SU-DHL-6 (cell line): ENCODE data around the gene SYNRG.

Source experiments
- H2AFZ ChIP-seq: fragments of 200-600 bp; sonication (generic); 2 replicates; pipeline ENCODE4 v1.6.1; 2014; ENCODE audit warnings: low read depth, mild to moderate bottlenecking, moderate library complexity, mixed read lengths, antibody characterized with exemption, low read length; ENCODE audit not compliant: severe bottlenecking
- H3F3A ChIP-seq: fragments of 200-600 bp; shearing (Covaris generic); 2 replicates; pipeline ENCODE4 v1.6.0; 2016; ENCODE audit warnings: antibody characterized with exemption, mild to moderate bottlenecking; ENCODE audit not compliant: insufficient read depth
- H3K27ac ChIP-seq: fragments of 200-600 bp; sonication (generic); 2 replicates; pipeline ENCODE4 v1.5.1; 2016; ENCODE audit warnings: low read depth, mild to moderate bottlenecking, low read length, moderate library complexity, mixed read lengths
- H3K27me3 ChIP-seq: fragments of 200-600 bp; sonication (generic), shearing (Covaris generic); 2 replicates; pipeline ENCODE4 v1.6.0; 2014; ENCODE audit warnings: mild to moderate bottlenecking, low read length
- H3K36me3 ChIP-seq: fragments of 200-600 bp; sonication (generic); 2 replicates; pipeline ENCODE4 v1.6.1; 2014; ENCODE audit warnings: mild to moderate bottlenecking, low read length, mixed read lengths
- H3K4me2 ChIP-seq: fragments of 300-600, 200-600 bp; shearing (Covaris generic), sonication (generic); 2 replicates; pipeline ENCODE4 v1.6.0; 2014; ENCODE audit warnings: low read length, low read depth, mild to moderate bottlenecking; ENCODE audit not compliant: poor library complexity, severe bottlenecking
- H3K4me3 ChIP-seq: fragments of 200-600 bp; sonication (generic); 2 replicates; pipeline ENCODE4 v1.5.1; 2014; ENCODE audit warnings: antibody characterized with exemption, low read length, mild to moderate bottlenecking, mixed read lengths; ENCODE audit not compliant: insufficient read depth, poor library complexity, severe bottlenecking
- H3K79me2 ChIP-seq: fragments of 200-600 bp; sonication (generic); 2 replicates; pipeline ENCODE4 v1.6.1; 2014; ENCODE audit warnings: mild to moderate bottlenecking, low read length, moderate library complexity; ENCODE audit not compliant: insufficient read depth
- H3K9ac ChIP-seq: fragments of 200-600 bp; sonication (generic); 2 replicates; pipeline ENCODE4 v1.7.0; 2014; ENCODE audit warnings: mild to moderate bottlenecking, low read length
- H3K9me2 ChIP-seq: fragments of 200-600 bp; sonication (generic); replicated peaks from 2 replicates; pipeline ENCODE4 v1.6.1; 2014; ENCODE audit warnings: low read length; ENCODE audit not compliant: insufficient read depth
- H3K9me3 ChIP-seq: fragments of 200-600 bp; sonication (generic); 2 replicates; pipeline ENCODE4 v1.6.1; 2014; ENCODE audit warnings: low read length, mixed read lengths; ENCODE audit not compliant: insufficient read depth
- H4K20me1 ChIP-seq: fragments of 200-600 bp; sonication (generic); 2 replicates; pipeline ENCODE4 v1.6.1; 2014; ENCODE audit warnings: low read depth, mild to moderate bottlenecking, antibody characterized with exemption, low read length, moderate library complexity, mixed read lengths
- CTCF ChIP-seq: fragments of 200-600 bp; sonication (generic); IDR thresholded peaks from one replicate; pipeline ENCODE4 v1.5.1; 2017; ENCODE audit warnings: antibody characterized with exemption, mild to moderate bottlenecking, low read length, moderate library complexity; ENCODE audit not compliant: insufficient read depth, poor library complexity, severe bottlenecking
- EZH2phosphoT487 ChIP-seq: fragments of 200-600 bp; sonication (generic), shearing (Covaris generic); conservative IDR thresholded peaks from 2 replicates; pipeline ENCODE4 v1.6.1; 2018; ENCODE audit warnings: mild to moderate bottlenecking, antibody characterized with exemption, low read length, moderate library complexity, mixed read lengths

SYNRG gene

GRCh38 chr17:37650419-37651003 lies 41.3 kb upstream of the SYNRG start:
- H2AFZ ChIP-seq, result no peak overlapping the region
- no peak overlapping the region for H3K4me2 ChIP-seq
- no peak overlapping the region for H3K27ac ChIP-seq
- H3K4me3 ChIP-seq, result no peak overlapping the region
- no peaks in the 10 kb centered on the region for H3K27me3 ChIP-seq
- TF ChIP-seq CTCF, result peak; percentile 15
- TF ChIP-seq EZH2phosphoT487, result no peak
- H3K79me2 ChIP-seq, result no peaks in the 10 kb centered on the region
- H4K20me1 ChIP-seq, result no peaks in the 10 kb centered on the region
- no peaks in the 10 kb centered on the region for H3K9me2 ChIP-seq
- no peaks in the 10 kb centered on the region for H3F3A ChIP-seq
- H3K9me3 ChIP-seq, result no peaks in the 10 kb centered on the region
- no peak overlapping the region for H3K9ac ChIP-seq
- no peaks in the 10 kb centered on the region for H3K36me3 ChIP-seq

GRCh38 chr17:37648555-37648954 lies 39.3 kb upstream of the SYNRG start:
- no peak for TF ChIP-seq EZH2phosphoT487
- TF ChIP-seq CTCF, result no peak
- no peaks in the 10 kb centered on the region for H3K27me3 ChIP-seq
- H2AFZ ChIP-seq, result no peak overlapping the region
- H3K9me3 ChIP-seq, result no peaks in the 10 kb centered on the region
- no peaks in the 10 kb centered on the region for H3K36me3 ChIP-seq
- H3K9me2 ChIP-seq, result no peaks in the 10 kb centered on the region
- no peak overlapping the region for H3K4me2 ChIP-seq
- H4K20me1 ChIP-seq, result no peaks in the 10 kb centered on the region
- no peak overlapping the region for H3K4me3 ChIP-seq
- no peaks in the 10 kb centered on the region for H3F3A ChIP-seq
- H3K9ac ChIP-seq, result no peak overlapping the region
- no peaks in the 10 kb centered on the region for H3K79me2 ChIP-seq
- H3K27ac ChIP-seq, result no peak overlapping the region

- Histone ChIP-seq H3F3A (no peaks in the 10 kb centered on the region), H3K9me2 (no peaks in the 10 kb centered on the region), H4K20me1 (no peaks in the 10 kb centered on the region), H3K36me3 (no peaks in the 10 kb centered on the region), H3K9ac (no peak overlapping the region), H3K79me2 (peaks cover 4% of the 10 kb centered on the region), H3K4me2 (no peak overlapping the region), H3K27me3 (no peaks in the 10 kb centered on the region), H3K4me3 (no peak overlapping the region), H3K9me3 (no peaks in the 10 kb centered on the region), H3K27ac (no peak overlapping the region), H2AFZ (no peak overlapping the region)
- TF ChIP-seq EZH2phosphoT487 (no peak), CTCF (no peak)
Observed at GRCh38 chr17:37647856-37648255, 38.6 kb upstream of the SYNRG start.

- peaks cover 35% of the 10 kb centered on the region for H3K79me2 ChIP-seq
- H3K9me3 ChIP-seq, result no peaks in the 10 kb centered on the region
- H3K27ac ChIP-seq, result no peak overlapping the region
- H3K9ac ChIP-seq, result peak overlapping the region; percentile 83
- TF ChIP-seq EZH2phosphoT487 (no peak), CTCF (no peak)
- H3K36me3 ChIP-seq, result no peaks in the 10 kb centered on the region
- H3K27me3 ChIP-seq, result no peaks in the 10 kb centered on the region
- no peaks in the 10 kb centered on the region for H4K20me1 ChIP-seq
- H3K4me3 ChIP-seq, result peak overlapping the region; percentile 76
- no peaks in the 10 kb centered on the region for H3K9me2 ChIP-seq
- no peaks in the 10 kb centered on the region for H3F3A ChIP-seq
- peak overlapping the region; percentile 81 for H3K4me2 ChIP-seq
- H2AFZ ChIP-seq, result peak overlapping the region; percentile 95
Observed at GRCh38 chr17:37643869-37644268, 34.7 kb upstream of the SYNRG start.
